A549 (cell line): ENCODE results near the gene MPZ. TPM values are rescaled to one million over a fixed set of nuclear protein-coding genes. Genes with fewer than 3 reads are reported as not detected.

ENCODE experiments used
- ATAC-seq, 2 experiments: fragments of 200-7000 bp in 1 of 2; fragments of >200 bp in 1 of 2; cut with Nextera tagmentation in 1 of 2; cut with Tn5 transposase in 1 of 2; 3 replicates each; pipeline versions ENCODE4 v1.8.0 to v1.9.1; 2018 to 2020; ENCODE audit warnings: mild to moderate bottlenecking in 1 of 2, moderate library complexity in 1 of 2
- CTCF ChIA-PET: fragments of 300-600 bp; sonication (Branson Sonifier 250); formaldehyde crosslinking; extraction: SDS; loops from one replicate; lab custom pipeline; 2021; ENCODE audit warnings: antibody characterized with exemption, inconsistent platforms; lab: Yijun Ruan, JAX
- POLR2A ChIA-PET: fragments of 350-600 bp; formaldehyde crosslinking; extraction: SDS; loops from one replicate; lab custom pipeline; 2021; ENCODE audit warnings: antibody characterized with exemption, inconsistent platforms; lab: Yijun Ruan, JAX
- DNase-seq, 2 experiments: peaks; one replicate each; pipeline versions ENCODE4 v3.0.0 to v3.0.0-alpha.2; 2011 to 2016; ENCODE audit warnings: low read depth in 1 of 2, low spot score in 1 of 2
- FAIRE-seq: peaks from 2 replicates; lab custom pipeline; 2011; peaks lifted over from hg19 to GRCh38; lab: Jason Lieb, UNC
- H3K27ac ChIP-seq, 2 experiments: fragments of >200 bp; sonication (Bioruptor Twin); formaldehyde crosslinking; 3 replicates each; pipeline ENCODE4 v1.5.1; 2016 to 2017
- H3K4me1 ChIP-seq: fragments of >200 bp; sonication (Bioruptor Twin); formaldehyde crosslinking; 3 replicates; pipeline ENCODE4 v1.6.1; 2016
- H3K4me2 ChIP-seq: fragments of >200 bp; sonication (Bioruptor Twin); formaldehyde crosslinking; 3 replicates; pipeline ENCODE4 v1.6.1; 2016
- H3K4me3 ChIP-seq: fragments of >200 bp; sonication (Bioruptor Twin); formaldehyde crosslinking; 3 replicates; pipeline ENCODE4 v1.5.1; 2016
- H3K9me3 ChIP-seq: fragments of >200 bp; sonication (Bioruptor Twin); formaldehyde crosslinking; 3 replicates; pipeline ENCODE4 v1.6.1; 2016
- CHD2 ChIP-seq: fragments of 150-350 bp; IDR thresholded peaks from 2 replicates; pipeline ENCODE4 v1.6.1; 2014; ENCODE audit warnings: low read length; ENCODE audit not compliant: partially characterized antibody
- HOXB5 ChIP-seq: fragments of 250-450 bp; sonication (Bioruptor Pico); IDR thresholded peaks from 2 replicates; pipeline ENCODE4 v1.5.0; 2020; ENCODE audit warnings: mild to moderate bottlenecking, moderate library complexity
- JUN ChIP-seq, 2 experiments: fragments of >200 bp; sonication (Bioruptor Twin); formaldehyde crosslinking; IDR thresholded peaks; 2 replicates in 1 of 2; 3 replicates in 1 of 2; pipeline ENCODE4 v1.6.1; 2016 to 2017
- KDM5A ChIP-seq: fragments of 200-600 bp; sonication (generic); IDR thresholded peaks from 2 replicates; pipeline ENCODE4 v1.6.1; 2016; ENCODE audit warnings: antibody characterized with exemption, mild to moderate bottlenecking
- MAFK ChIP-seq: fragments of 450-650 bp; IDR thresholded peaks from 2 replicates; pipeline ENCODE4 v1.6.1; 2014; ENCODE audit not compliant: partially characterized antibody
- NR3C1 ChIP-seq: fragments of >200 bp; sonication (Bioruptor Twin); formaldehyde crosslinking; IDR thresholded peaks from 3 replicates; pipeline ENCODE4 v1.6.1; 2017
- POLR2AphosphoS2 ChIP-seq: conservative IDR thresholded peaks from 2 replicates; pipeline ENCODE4 v1.6.1; 2012; ENCODE audit warnings: low read length, improper control_type of control experiment, inconsistent platforms
- RNF2 ChIP-seq: fragments of 200-600 bp; sonication (generic); IDR thresholded peaks from 2 replicates; pipeline ENCODE4 v1.6.1; 2016; ENCODE audit warnings: low read depth, mild to moderate bottlenecking, antibody characterized with exemption, moderate library complexity, borderline replicate concordance
- SMC3 ChIP-seq: fragments of >200 bp; sonication (Bioruptor Twin); formaldehyde crosslinking; IDR thresholded peaks from 3 replicates; pipeline ENCODE4 v1.6.1; 2018; ENCODE audit warnings: inconsistent platforms
- TFCP2L1 ChIP-seq: fragments of 250-450 bp; sonication (Bioruptor Pico); IDR thresholded peaks from 2 replicates; pipeline ENCODE4 v1.5.0; 2021; ENCODE audit warnings: mild to moderate bottlenecking
- TP53 ChIP-seq: fragments of 250-450 bp; sonication (Bioruptor Pico); IDR thresholded peaks from 2 replicates; pipeline ENCODE4 v1.5.0; 2021; ENCODE audit warnings: mild to moderate bottlenecking, moderate library complexity
- ZSCAN20 ChIP-seq: fragments of 250-450 bp; sonication (Bioruptor Pico); IDR thresholded peaks from 2 replicates; pipeline ENCODE4 v1.8.0; 2022; ENCODE audit warnings: mild to moderate bottlenecking, moderate library complexity
- WGBS: methylation state at CpG from one replicate; pipeline ENCODE4 v1.1.6; 2017; ENCODE audit errors: missing lambda C conversion rate; 5-methylcytosine and 5-hydroxymethylcytosine counted together
- polyA minus RNA-seq: library from RNA; depleted of rRNA, polyadenylated mRNA; stranded (reverse); fragments of >200 nt; gene quantifications from 2 replicates; pipeline ENCODE4 v1.2.3, GENCODE V29; 2011; rRNA and poly(A)+ RNA removed
- polyA plus RNA-seq, 4 experiments: library from polyadenylated mRNA; depleted of rRNA in 3 of 4; stranded (reverse); fragments of >200 nt; fragmentation: RNase III in 1 of 4; extraction: RNeasy Plus Mini Kit Qiagen cat#74134 plus additional on column Dnase treatment in 1 of 4; gene quantifications; 2 replicates in 3 of 4; 3 replicates in 1 of 4; pipeline ENCODE4 v1.2.3, GENCODE V29; 2011 to 2017
- TF ChIP-seq, protein P1 (sequence below): IDR thresholded peaks from 2 replicates; pipeline ENCODE4 v1.6.1; 2012
- TF ChIP-seq, protein P2 (sequence below): fragments of >200 bp; sonication (Bioruptor Twin); formaldehyde crosslinking; IDR thresholded peaks from 3 replicates; pipeline ENCODE4 v1.6.1; 2016
- TF ChIP-seq, protein P3 (sequence below): IDR thresholded peaks from 2 replicates; pipeline ENCODE4 v1.6.1; 2012; ENCODE audit warnings: low read depth, borderline replicate concordance
- TF ChIP-seq, protein P4 (sequence below): IDR thresholded peaks from 2 replicates; pipeline ENCODE4 v1.6.1; 2012
- TF ChIP-seq, protein P5 (sequence below): fragments of >200 bp; sonication (Bioruptor Twin); formaldehyde crosslinking; IDR thresholded peaks from 3 replicates; pipeline ENCODE4 v1.5.1; 2016

Gene MPZ
- polyA plus RNA-seq (2011; rRNA removed) (0.57 and 0.83 TPM in 2 replicates), polyA plus RNA-seq (2017; fragmentation: RNase III; extraction: RNeasy Plus Mini Kit Qiagen cat#74134 plus additional on column Dnase treatment) (0.17 to 0.45 TPM (median 0.25 TPM) in 3 replicates), polyA minus RNA-seq (0.15 and 0.37 TPM in 2 replicates)
- polyA plus RNA-seq (2012; cell fraction: cytosol; rRNA removed) = 0.37 and 0.54 TPM in 2 replicates
- 0.42 and 1.1 TPM in 2 replicates for polyA plus RNA-seq (2012; cell fraction: nucleus; rRNA removed)

DNA sequence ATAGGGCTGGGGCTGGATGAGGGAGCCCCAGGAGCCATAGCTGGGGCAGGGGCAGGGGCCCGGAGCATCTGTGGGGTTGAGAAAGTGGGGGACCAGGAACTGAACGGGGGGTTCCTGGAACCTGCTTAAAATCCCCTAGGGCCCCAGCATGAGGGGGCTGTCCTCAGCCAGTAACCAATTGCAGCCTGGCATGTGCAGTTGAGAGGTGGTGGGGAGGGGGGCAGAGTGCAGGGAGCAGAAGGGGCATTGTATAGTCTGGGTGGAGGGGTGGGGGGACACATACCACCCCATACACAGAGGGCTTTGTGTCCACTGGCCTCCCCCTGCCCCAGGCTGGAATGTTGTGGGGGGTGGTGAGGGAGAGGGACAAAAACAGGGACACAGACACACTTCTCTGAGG lies at the start of gene MPZ:
MPZ (minus strand) TSS at position 101 of the 400 bp plus-strand sequence; CDS start at position 38, 63 bp downstream.
- no peak for FAIRE-seq
- no peak for ATAC-seq

DNA sequence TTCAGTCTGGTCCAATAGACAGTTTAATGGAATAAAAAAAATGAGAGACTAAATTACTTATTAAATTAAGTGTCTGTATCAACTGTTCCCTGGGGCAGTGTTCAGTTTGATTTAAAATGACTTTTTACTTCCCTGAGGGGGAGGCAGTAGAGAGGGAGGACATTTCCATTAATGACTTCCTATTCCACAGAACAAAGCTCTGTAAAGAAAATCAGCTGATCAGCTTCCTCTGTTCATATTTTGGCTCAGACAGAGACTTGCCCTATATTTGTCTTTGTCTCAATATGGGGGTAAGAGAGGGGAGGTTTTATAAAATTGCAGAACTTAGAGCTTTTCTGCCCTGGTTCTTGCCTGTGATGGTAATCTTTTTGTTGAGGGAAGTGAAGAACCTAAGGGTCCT lies 49.5 kb upstream of the MPZ start:
- no peak overlapping the region for H3K27ac ChIP-seq
- TF ChIP-seq, protein P1, sequence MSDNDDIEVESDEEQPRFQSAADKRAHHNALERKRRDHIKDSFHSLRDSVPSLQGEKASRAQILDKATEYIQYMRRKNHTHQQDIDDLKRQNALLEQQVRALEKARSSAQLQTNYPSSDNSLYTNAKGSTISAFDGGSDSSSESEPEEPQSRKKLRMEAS = no peak
- TF ChIP-seq, protein P2, sequence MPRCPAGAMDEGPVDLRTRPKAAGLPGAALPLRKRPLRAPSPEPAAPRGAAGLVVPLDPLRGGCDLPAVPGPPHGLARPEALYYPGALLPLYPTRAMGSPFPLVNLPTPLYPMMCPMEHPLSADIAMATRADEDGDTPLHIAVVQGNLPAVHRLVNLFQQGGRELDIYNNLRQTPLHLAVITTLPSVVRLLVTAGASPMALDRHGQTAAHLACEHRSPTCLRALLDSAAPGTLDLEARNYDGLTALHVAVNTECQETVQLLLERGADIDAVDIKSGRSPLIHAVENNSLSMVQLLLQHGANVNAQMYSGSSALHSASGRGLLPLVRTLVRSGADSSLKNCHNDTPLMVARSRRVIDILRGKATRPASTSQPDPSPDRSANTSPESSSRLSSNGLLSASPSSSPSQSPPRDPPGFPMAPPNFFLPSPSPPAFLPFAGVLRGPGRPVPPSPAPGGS = no peak
- no peak for TF ChIP-seq SMC3
- TF ChIP-seq ZSCAN20 (CRISPR knock-in tag) = no peak
- TF ChIP-seq, all 56 proteins: peak for 0

More for the DNA sequence above, at the start of gene MPZ:
- no peak for DNase-seq
- CTCF ChIA-PET = interaction anchor here (0.9 kb wide), 1 partner anchor 10 kb away, joined by 5 read pairs; no protein-coding TSS in a partner anchor
- Histone ChIP-seq H3K27ac (no peak within 1 kb of the TSS), H3K9me3 (no peaks in the 10 kb centered on the region), H3K4me2 (no peak within 1 kb of the TSS), H3K4me1 (peaks cover 10% of the 10 kb centered on the region; the same call in 2 of the 3 replicates), H3K4me3 (no peak within 1 kb of the TSS)
- no peak for TF ChIP-seq SMC3
- TF ChIP-seq JUN (IDR thresholded peaks at IDR 0.05) = no peak
- no peak for TF ChIP-seq MAFK
- TF ChIP-seq TFCP2L1 (CRISPR knock-in tag) = no peak
- TF ChIP-seq NR3C1 = no peak
- TF ChIP-seq CHD2 = no peak
- WGBS = 0% methylated on average over 1 of the region's 2 CpGs
- POLR2A ChIA-PET = no interaction called here

DNA sequence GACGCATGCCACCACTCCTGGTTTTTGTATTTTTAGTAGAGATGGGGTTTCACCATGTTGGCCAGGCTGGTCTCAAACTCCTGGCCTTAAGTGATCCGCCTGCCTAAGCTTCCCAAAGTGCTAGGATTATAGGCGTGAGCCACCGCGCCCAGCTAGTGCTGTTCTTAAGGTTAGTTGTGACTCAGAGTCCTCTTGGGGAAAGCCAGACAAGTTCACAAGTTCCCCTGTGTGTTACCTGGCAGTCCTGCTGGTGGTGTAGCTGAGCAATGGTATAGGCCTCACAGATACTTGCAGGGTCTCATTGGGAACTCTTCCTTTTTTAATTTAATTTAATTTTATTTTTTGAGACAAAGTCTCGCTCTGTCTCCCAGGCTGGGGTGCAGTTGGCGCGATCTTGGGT lies 47.3 kb upstream of the MPZ start:
- H3K4me2 ChIP-seq = no peak overlapping the region
- ChIA-PET POLR2A (no interaction called here), CTCF (interaction anchor here (1.1 to 2.0 kb wide), 4 partner anchors 17 to 165 kb away, joined by 3 to 13 read pairs (median 6); no protein-coding TSS in a partner anchor)
- H3K27ac ChIP-seq = no peak overlapping the region
- 86% methylated on average over 7 of the region's 8 CpGs for WGBS
- DNase-seq (peak in 1 of 2 experiments; percentile 13), ATAC-seq (no peak), FAIRE-seq (no peak)
- TF ChIP-seq TP53 (CRISPR knock-in tag) (no peak), POLR2AphosphoS2 (no peak), TFCP2L1 (CRISPR knock-in tag) (no peak)
- no peak overlapping the region for H3K4me3 ChIP-seq
- H3K4me1 ChIP-seq = no peaks in the 10 kb centered on the region
- H3K9me3 ChIP-seq = no peaks in the 10 kb centered on the region

More for the DNA sequence above, 49.5 kb upstream of the MPZ start:
- ATAC-seq = no peak
- Histone ChIP-seq H3K4me2 (no peak overlapping the region), H3K9me3 (no peaks in the 10 kb centered on the region), H3K4me1 (no peaks in the 10 kb centered on the region), H3K4me3 (no peak overlapping the region)
- FAIRE-seq = no peak
- ChIA-PET POLR2A (no interaction called here), CTCF (interaction anchor here (0.6 to 1.7 kb wide), 3 partner anchors 17 to 37 kb away, joined by 3 to 5 read pairs (median 3); no protein-coding TSS in a partner anchor)
- DNase-seq = no peak

DNA sequence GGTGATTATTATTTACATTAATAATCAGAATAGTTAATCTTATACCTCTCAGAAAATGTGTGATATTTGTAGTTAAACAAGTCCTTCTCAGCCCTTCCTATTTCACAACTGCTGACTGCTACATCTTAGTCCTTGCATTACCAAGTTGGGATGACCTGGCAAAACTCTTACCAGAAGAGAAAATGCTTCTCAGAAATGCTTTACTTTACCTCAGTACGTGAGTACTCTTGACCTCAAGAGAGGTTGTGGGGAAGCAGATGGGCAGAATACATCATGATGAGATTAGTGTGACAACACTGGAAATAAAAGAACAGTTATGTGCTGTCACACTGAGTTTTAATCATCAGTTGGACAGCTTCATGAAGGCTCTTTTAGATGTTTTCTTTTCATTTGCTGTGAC lies 41.7 kb upstream of the MPZ start:
- ChIA-PET POLR2A (no interaction called here), CTCF (interaction anchor here (0.7 to 2.2 kb wide), 3 partner anchors 23 to 122 kb away, joined by 3 to 9 read pairs (median 4); no protein-coding TSS in a partner anchor)
- H3K4me1 ChIP-seq = no peaks in the 10 kb centered on the region
- ATAC-seq (no peak), FAIRE-seq (no peak), DNase-seq (no peak)
- H3K4me3 ChIP-seq = no peak overlapping the region
- no peaks in the 10 kb centered on the region for H3K9me3 ChIP-seq
- H3K4me2 ChIP-seq = no peak overlapping the region
- 79% methylated on average over 1 of the region's 1 CpG for WGBS
- no peak overlapping the region for H3K27ac ChIP-seq
- TF ChIP-seq KDM5A (no peak), RNF2 (no peak), HOXB5 (no peak), TFCP2L1 (CRISPR knock-in tag) (no peak)
- TF ChIP-seq, protein P3, sequence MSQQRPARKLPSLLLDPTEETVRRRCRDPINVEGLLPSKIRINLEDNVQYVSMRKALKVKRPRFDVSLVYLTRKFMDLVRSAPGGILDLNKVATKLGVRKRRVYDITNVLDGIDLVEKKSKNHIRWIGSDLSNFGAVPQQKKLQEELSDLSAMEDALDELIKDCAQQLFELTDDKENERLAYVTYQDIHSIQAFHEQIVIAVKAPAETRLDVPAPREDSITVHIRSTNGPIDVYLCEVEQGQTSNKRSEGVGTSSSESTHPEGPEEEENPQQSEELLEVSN = no peak
- TF ChIP-seq, protein P4, sequence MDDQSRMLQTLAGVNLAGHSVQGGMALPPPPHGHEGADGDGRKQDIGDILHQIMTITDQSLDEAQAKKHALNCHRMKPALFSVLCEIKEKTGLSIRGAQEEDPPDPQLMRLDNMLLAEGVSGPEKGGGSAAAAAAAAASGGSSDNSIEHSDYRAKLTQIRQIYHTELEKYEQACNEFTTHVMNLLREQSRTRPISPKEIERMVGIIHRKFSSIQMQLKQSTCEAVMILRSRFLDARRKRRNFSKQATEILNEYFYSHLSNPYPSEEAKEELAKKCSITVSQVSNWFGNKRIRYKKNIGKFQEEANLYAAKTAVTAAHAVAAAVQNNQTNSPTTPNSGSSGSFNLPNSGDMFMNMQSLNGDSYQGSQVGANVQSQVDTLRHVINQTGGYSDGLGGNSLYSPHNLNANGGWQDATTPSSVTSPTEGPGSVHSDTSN = no peak
- TF ChIP-seq, protein P5, sequence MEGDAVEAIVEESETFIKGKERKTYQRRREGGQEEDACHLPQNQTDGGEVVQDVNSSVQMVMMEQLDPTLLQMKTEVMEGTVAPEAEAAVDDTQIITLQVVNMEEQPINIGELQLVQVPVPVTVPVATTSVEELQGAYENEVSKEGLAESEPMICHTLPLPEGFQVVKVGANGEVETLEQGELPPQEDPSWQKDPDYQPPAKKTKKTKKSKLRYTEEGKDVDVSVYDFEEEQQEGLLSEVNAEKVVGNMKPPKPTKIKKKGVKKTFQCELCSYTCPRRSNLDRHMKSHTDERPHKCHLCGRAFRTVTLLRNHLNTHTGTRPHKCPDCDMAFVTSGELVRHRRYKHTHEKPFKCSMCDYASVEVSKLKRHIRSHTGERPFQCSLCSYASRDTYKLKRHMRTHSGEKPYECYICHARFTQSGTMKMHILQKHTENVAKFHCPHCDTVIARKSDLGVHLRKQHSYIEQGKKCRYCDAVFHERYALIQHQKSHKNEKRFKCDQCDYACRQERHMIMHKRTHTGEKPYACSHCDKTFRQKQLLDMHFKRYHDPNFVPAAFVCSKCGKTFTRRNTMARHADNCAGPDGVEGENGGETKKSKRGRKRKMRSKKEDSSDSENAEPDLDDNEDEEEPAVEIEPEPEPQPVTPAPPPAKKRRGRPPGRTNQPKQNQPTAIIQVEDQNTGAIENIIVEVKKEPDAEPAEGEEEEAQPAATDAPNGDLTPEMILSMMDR = no peak
- TF ChIP-seq, protein P2 = no peak
